ENCODE results near the gene AMOT. TPM values are rescaled to one million over a fixed set of nuclear protein-coding genes. Genes with fewer than 3 reads are reported as not detected.

AMOT gene
- total RNA-seq, 6 experiments from 2014 or later: 0.02 to 0.50 (median 0.09) TPM

DNA sequence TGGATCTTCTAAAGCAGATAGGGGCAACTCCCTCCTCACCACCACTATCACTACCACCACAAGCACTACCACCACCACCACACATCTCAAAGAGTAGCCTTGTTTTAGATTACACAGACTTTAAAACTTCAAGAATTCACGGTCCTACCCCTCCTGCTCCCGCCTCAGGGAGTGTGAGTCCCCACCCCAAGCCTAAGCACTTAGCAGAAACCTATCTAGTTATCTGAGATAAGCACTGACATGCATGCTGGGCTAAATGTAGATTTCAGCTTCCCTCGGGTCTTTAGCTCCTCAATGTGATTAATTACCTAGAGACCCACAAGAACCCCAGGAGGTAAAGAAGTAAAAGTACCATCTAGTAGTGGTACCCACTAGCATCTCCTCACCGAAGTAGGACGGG, 775 bp downstream of the AMOT start:
- DNase-seq: no peak
- H3K36me3 Mint-ChIP-seq (ENCODE audit: low read depth): no peaks in the 10 kb centered on the region
- no peak overlapping the region for H3K27ac Mint-ChIP-seq
- H3K27me3 Mint-ChIP-seq (ENCODE audit: insufficient read depth): no peaks in the 10 kb centered on the region
- H3K4me1 Mint-ChIP-seq (ENCODE audit: low read depth): no peaks in the 10 kb centered on the region
- peak overlapping the region; percentile 86; the same call in 1 of the 2 replicates for H3K4me3 Mint-ChIP-seq
- H3K9me3 Mint-ChIP-seq: no peaks in the 10 kb centered on the region
- TF ChIP-seq, protein P1, sequence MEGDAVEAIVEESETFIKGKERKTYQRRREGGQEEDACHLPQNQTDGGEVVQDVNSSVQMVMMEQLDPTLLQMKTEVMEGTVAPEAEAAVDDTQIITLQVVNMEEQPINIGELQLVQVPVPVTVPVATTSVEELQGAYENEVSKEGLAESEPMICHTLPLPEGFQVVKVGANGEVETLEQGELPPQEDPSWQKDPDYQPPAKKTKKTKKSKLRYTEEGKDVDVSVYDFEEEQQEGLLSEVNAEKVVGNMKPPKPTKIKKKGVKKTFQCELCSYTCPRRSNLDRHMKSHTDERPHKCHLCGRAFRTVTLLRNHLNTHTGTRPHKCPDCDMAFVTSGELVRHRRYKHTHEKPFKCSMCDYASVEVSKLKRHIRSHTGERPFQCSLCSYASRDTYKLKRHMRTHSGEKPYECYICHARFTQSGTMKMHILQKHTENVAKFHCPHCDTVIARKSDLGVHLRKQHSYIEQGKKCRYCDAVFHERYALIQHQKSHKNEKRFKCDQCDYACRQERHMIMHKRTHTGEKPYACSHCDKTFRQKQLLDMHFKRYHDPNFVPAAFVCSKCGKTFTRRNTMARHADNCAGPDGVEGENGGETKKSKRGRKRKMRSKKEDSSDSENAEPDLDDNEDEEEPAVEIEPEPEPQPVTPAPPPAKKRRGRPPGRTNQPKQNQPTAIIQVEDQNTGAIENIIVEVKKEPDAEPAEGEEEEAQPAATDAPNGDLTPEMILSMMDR (IDR thresholded peaks at IDR 0.05): no peak

DNA sequence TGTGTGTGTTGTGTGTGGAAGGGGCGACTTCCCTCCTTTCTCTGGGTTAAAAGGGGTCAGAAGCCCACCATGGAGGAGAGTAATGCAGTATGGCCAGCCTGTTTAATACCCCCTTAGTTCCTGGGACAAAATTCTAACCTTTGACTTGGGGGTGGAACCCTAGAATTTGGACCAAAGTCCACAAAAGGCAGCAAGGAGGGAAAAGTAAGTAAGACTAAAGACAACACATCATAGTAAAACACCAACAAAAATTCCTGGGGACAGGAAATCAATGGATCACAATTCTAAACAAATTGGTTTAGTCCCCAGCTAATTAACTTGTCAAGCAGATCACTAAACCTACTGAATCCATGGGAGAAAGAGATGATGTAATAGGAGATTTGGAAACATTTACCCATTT, 3.1 kb downstream of the AMOT start:
- H3K4me3 Mint-ChIP-seq: no peak overlapping the region

DNA sequence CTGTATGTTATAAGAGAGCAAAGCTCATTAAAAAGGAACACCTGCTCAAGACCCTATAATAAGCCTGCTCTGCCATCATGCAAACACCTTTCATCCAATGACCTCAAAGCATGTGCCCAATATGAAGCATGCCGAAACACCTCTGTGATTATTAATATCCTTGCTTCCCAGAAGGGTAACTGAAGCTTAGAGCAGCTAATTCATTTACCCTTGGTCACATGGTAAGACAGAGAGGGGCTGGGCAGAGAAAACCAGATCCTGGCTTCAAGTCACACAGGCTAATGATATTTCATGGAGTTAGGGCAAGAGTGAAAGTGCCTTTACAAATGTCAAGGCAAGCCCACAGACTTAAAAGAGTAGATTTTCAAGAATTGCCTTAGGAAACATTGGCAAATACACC, 5.6 kb downstream of the AMOT start:
- DNase-seq: no peak
- TF ChIP-seq, protein P1 (IDR thresholded peaks at IDR 0.05): no peak
- no peaks in the 10 kb centered on the region for H3K36me3 Mint-ChIP-seq (ENCODE audit: low read depth)
- H3K4me1 Mint-ChIP-seq (ENCODE audit: low read depth): no peaks in the 10 kb centered on the region; the same call in 1 of the 2 replicates
- H3K27ac Mint-ChIP-seq: no peak overlapping the region
- H3K9me3 Mint-ChIP-seq: no peaks in the 10 kb centered on the region
- no peak overlapping the region for H3K4me3 Mint-ChIP-seq
- no peaks in the 10 kb centered on the region for H3K27me3 Mint-ChIP-seq (ENCODE audit: insufficient read depth)

More for the DNA sequence above, 3.1 kb downstream of the AMOT start:
- no peak for DNase-seq
- no peaks in the 10 kb centered on the region for H3K36me3 Mint-ChIP-seq (ENCODE audit: low read depth)
- H3K9me3 Mint-ChIP-seq: no peaks in the 10 kb centered on the region
- H3K27me3 Mint-ChIP-seq (ENCODE audit: insufficient read depth): no peaks in the 10 kb centered on the region
- no peak overlapping the region for H3K27ac Mint-ChIP-seq
- TF ChIP-seq, protein P1 (IDR thresholded peaks at IDR 0.05): no peak
- no peaks in the 10 kb centered on the region; the same call in 1 of the 2 replicates for H3K4me1 Mint-ChIP-seq (ENCODE audit: low read depth)

DNA sequence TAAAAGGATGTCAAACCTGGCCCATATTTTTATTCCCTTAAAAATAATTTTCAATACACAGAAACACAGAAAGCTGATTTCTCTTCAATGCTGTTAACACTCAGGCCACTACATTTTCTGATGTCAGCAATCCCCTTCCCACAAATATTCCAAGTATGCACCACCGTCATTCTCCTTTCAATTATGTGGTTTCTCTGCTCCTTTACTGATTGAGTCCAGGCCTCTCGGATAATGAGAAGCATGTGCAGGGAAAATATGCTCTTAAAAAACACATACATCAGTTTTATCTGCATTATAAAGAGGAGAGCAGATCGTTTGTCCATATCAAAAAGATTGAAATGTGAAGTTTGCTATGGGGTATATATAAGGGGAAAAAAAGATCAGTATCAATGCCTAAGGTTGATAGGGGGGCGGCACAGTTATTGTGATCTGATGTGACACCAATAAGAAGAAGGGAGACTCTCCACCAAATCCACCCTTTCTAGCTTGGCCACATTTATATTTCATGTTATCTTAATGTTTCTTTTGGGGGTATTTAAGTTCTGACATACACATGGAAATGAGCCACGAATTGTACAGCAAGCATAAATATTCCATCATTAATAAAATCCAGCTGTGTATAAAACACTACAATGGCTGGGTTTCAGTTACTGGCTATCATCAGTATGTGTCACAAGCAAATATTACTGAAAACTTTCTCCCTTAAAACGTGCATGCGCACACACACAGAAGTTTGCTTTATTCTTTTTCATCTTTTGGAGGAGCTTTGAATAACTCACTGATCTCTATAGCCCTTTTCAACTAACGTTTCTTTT, 6.4 kb downstream of the AMOT start:
- no peaks in the 10 kb centered on the region; the same call in 1 of the 2 replicates for H3K4me1 Mint-ChIP-seq (ENCODE audit: low read depth)
- H3K36me3 Mint-ChIP-seq (ENCODE audit: low read depth): no peaks in the 10 kb centered on the region
- no peak overlapping the region for H3K4me3 Mint-ChIP-seq
- H3K27ac Mint-ChIP-seq: no peak overlapping the region
- no peaks in the 10 kb centered on the region for H3K9me3 Mint-ChIP-seq
- H3K27me3 Mint-ChIP-seq (ENCODE audit: insufficient read depth): no peaks in the 10 kb centered on the region
- TF ChIP-seq, protein P1 (IDR thresholded peaks at IDR 0.05): no peak
- DNase-seq: peak; percentile 6

DNA sequence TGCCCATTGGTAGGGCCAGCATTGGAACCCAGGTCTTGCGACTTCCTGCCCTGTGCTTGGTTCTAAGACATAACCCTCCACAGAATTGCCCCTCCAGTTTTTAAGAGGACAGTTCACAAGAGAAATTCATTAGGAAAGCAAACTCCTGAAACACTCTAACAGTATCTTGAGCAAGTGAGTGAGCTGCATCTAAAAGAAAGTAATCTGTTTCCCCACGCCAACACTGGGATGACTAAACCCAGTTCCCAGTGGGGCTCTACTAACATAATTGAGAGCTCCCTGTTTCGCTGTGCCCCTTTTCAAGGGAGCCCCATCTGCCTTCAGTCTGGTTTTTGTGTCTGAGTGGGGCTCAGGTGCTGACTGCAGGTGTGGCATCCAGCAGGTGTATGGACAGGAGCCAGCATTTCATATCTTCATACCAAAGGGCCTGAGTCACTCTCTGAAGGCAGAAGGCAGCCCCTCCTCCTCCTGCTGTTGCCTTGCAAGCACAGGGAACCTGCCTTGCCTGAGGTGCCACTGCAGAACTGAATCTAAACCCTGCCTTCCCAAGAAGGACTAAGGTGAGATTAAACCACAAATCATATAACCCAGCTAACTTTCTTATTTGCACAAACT, 8.0 kb downstream of the AMOT start:
- H3K4me3 Mint-ChIP-seq: no peak overlapping the region
- H3K4me1 Mint-ChIP-seq (ENCODE audit: low read depth): no peaks in the 10 kb centered on the region; the same call in 1 of the 2 replicates
- H3K27me3 Mint-ChIP-seq (ENCODE audit: insufficient read depth): no peaks in the 10 kb centered on the region
- DNase-seq: no peak
- no peaks in the 10 kb centered on the region for H3K9me3 Mint-ChIP-seq
- H3K27ac Mint-ChIP-seq: no peak overlapping the region
- H3K36me3 Mint-ChIP-seq (ENCODE audit: low read depth): no peaks in the 10 kb centered on the region
- TF ChIP-seq, protein P1 (IDR thresholded peaks at IDR 0.05): no peak

Measured in HFFc6 (cell line).